H7 (cell line): ENCODE results near the gene VPS9D1. TPM values are rescaled to one million over a fixed set of nuclear protein-coding genes. Genes with fewer than 3 reads are reported as not detected.
A peak's percentile ranks its signal among the peaks of the same experiment; 100 is the strongest.

Experiments used
- DNase-seq: peaks from one replicate; pipeline ENCODE4 v3.0.0; 2012
- H3K27me3 ChIP-seq: 2 replicates; pipeline ENCODE4 v1.6.0; 2011; ENCODE audit warnings: mild to moderate bottlenecking, low read length; ENCODE audit not compliant: control insufficient read depth, insufficient read depth
- H3K36me3 ChIP-seq: replicated peaks from 2 replicates; pipeline ENCODE4 v1.5.1; 2011; ENCODE audit warnings: low read length; ENCODE audit not compliant: control insufficient read depth, insufficient read depth
- H3K4me3 ChIP-seq: 2 replicates; pipeline ENCODE4 v1.5.1; 2011; ENCODE audit warnings: low read depth, mild to moderate bottlenecking, control low read depth, low read length, moderate library complexity; ENCODE audit not compliant: insufficient read depth
- total RNA-seq: library from RNA; depleted of rRNA; stranded (reverse); fragments of >200 nt; shearing (Covaris generic); gene quantifications from 2 replicates; pipeline ENCODE4 v1.2.3, GENCODE V29; 2014

The VPS9D1 gene
- total RNA-seq, 1 experiment from 2014 or later: 1.9 TPM

GRCh38 chr16:89739383-89739782 is 18.7 kb upstream of the VPS9D1 start:
- no peak for DNase-seq
- Histone ChIP-seq H3K4me3 (no peak overlapping the region), H3K27me3 (no peaks in the 10 kb centered on the region), H3K36me3 (peaks cover 41% of the 10 kb centered on the region)

GRCh38 chr16:89738538-89739317 is 18.0 kb upstream of the VPS9D1 start:
- peaks cover 39% of the 10 kb centered on the region for H3K36me3 ChIP-seq
- DNase-seq: peak; percentile 62
- H3K4me3 ChIP-seq: no peak overlapping the region
- H3K27me3 ChIP-seq: no peaks in the 10 kb centered on the region

- H3K27me3 ChIP-seq: no peaks in the 10 kb centered on the region
- H3K36me3 ChIP-seq: peaks cover 41% of the 10 kb centered on the region
- H3K4me3 ChIP-seq: no peak overlapping the region
- no peak for DNase-seq
Observed at GRCh38 chr16:89738072-89738377, 17.3 kb upstream of the VPS9D1 start.

GRCh38 chr16:89737341-89738071 is 16.8 kb upstream of the VPS9D1 start:
- no peaks in the 10 kb centered on the region for H3K27me3 ChIP-seq
- peaks cover 37% of the 10 kb centered on the region for H3K36me3 ChIP-seq
- DNase-seq: no peak
- no peak overlapping the region for H3K4me3 ChIP-seq

- no peak overlapping the region for H3K4me3 ChIP-seq
- no peaks in the 10 kb centered on the region for H3K27me3 ChIP-seq
- DNase-seq: no peak
- H3K36me3 ChIP-seq: peaks cover 36% of the 10 kb centered on the region
Observed at GRCh38 chr16:89736554-89736953, 15.9 kb upstream of the VPS9D1 start.

GRCh38 chr16:89733792-89734191 is 13.1 kb upstream of the VPS9D1 start:
- no peak for DNase-seq
- Histone ChIP-seq H3K36me3 (peaks cover 18% of the 10 kb centered on the region), H3K27me3 (no peaks in the 10 kb centered on the region), H3K4me3 (no peak overlapping the region)

GRCh38 chr16:89733322-89733721 is 12.6 kb upstream of the VPS9D1 start:
- H3K4me3 ChIP-seq: no peak overlapping the region
- no peaks in the 10 kb centered on the region for H3K27me3 ChIP-seq
- peaks cover 14% of the 10 kb centered on the region for H3K36me3 ChIP-seq
- no peak for DNase-seq

GRCh38 chr16:89732918-89733242 is 12.2 kb upstream of the VPS9D1 start:
- Histone ChIP-seq H3K36me3 (peaks cover 11% of the 10 kb centered on the region), H3K4me3 (no peak overlapping the region), H3K27me3 (no peaks in the 10 kb centered on the region)
- no peak for DNase-seq

- no peak for DNase-seq
- H3K27me3 ChIP-seq: no peaks in the 10 kb centered on the region
- peaks cover 6% of the 10 kb centered on the region for H3K36me3 ChIP-seq
- no peak overlapping the region for H3K4me3 ChIP-seq
Observed at GRCh38 chr16:89732142-89732917, 11.6 kb upstream of the VPS9D1 start.

- DNase-seq: no peak
- no peaks in the 10 kb centered on the region for H3K27me3 ChIP-seq
- H3K36me3 ChIP-seq: peaks cover 3% of the 10 kb centered on the region
- H3K4me3 ChIP-seq: no peak overlapping the region
Observed at GRCh38 chr16:89730610-89731234, 10.0 kb upstream of the VPS9D1 start.

GRCh38 chr16:89729863-89730593 is 9.3 kb upstream of the VPS9D1 start:
- Histone ChIP-seq H3K27me3 (no peaks in the 10 kb centered on the region), H3K36me3 (peaks cover 3% of the 10 kb centered on the region), H3K4me3 (no peak overlapping the region)
- peak; percentile 72 for DNase-seq

GRCh38 chr16:89729293-89729692 is 8.6 kb upstream of the VPS9D1 start:
- Histone ChIP-seq H3K36me3 (peaks cover 3% of the 10 kb centered on the region), H3K27me3 (no peaks in the 10 kb centered on the region; the same call in 1 of the 2 replicates), H3K4me3 (no peak overlapping the region)
- DNase-seq: no peak

GRCh38 chr16:89727406-89728120 is 6.9 kb upstream of the VPS9D1 start:
- Histone ChIP-seq H3K27me3 (peaks cover 5% of the 10 kb centered on the region), H3K36me3 (no peaks in the 10 kb centered on the region; the same call in none of the 2 replicates), H3K4me3 (no peak overlapping the region)
- peak; percentile 83 for DNase-seq
